Type B pancreatic cell (in vitro differentiated cells): ENCODE measurements around the gene ABTB2. TPM values are rescaled to one million over a fixed set of nuclear protein-coding genes. Genes with fewer than 3 reads are reported as not detected.
A peak's percentile ranks its signal among the peaks of the same experiment; 100 is the strongest.

Experiments
- DNase-seq: peaks from one replicate; pipeline ENCODE4 v3.0.0; 2021; ENCODE audit warnings: mixed read lengths; ENCODE audit not compliant: unreplicated experiment; ENCODE audit errors: extremely low spot score
- H3K27ac Mint-ChIP-seq: 2 replicates; pipeline ENCODE4 v1.8.0; 2021; ENCODE audit warnings: mild to moderate bottlenecking, mixed read lengths
- H3K27me3 Mint-ChIP-seq: 2 replicates; pipeline ENCODE4 v1.8.0; 2021; ENCODE audit warnings: mixed read lengths
- H3K36me3 Mint-ChIP-seq: 2 replicates; pipeline ENCODE4 v1.8.0; 2021; ENCODE audit warnings: mixed read lengths
- H3K4me1 Mint-ChIP-seq: one replicate; pipeline ENCODE4 v1.8.0; 2021; ENCODE audit warnings: mixed read lengths; ENCODE audit not compliant: unreplicated experiment
- H3K4me3 Mint-ChIP-seq: 2 replicates; pipeline ENCODE4 v1.8.0; 2021; ENCODE audit warnings: mild to moderate bottlenecking, mixed read lengths
- H3K9me3 Mint-ChIP-seq: 2 replicates; pipeline ENCODE4 v1.8.0; 2021; ENCODE audit warnings: mixed read lengths
- total RNA-seq: library from RNA; stranded (reverse); gene quantifications from 2 replicates; pipeline ENCODE4 v1.2.1, GENCODE V29; 2021; ENCODE audit warnings: low replicate concordance
- TF ChIP-seq, protein P1 (sequence below): fragments of 200-600 bp; sonication (generic); conservative IDR thresholded peaks from 2 replicates; pipeline ENCODE4 v1.5.0; 2021; ENCODE audit warnings: antibody characterized with exemption, mild to moderate bottlenecking

Gene ABTB2
- total RNA-seq, 1 donor from 2014 or later = 13.5 TPM

DNA sequence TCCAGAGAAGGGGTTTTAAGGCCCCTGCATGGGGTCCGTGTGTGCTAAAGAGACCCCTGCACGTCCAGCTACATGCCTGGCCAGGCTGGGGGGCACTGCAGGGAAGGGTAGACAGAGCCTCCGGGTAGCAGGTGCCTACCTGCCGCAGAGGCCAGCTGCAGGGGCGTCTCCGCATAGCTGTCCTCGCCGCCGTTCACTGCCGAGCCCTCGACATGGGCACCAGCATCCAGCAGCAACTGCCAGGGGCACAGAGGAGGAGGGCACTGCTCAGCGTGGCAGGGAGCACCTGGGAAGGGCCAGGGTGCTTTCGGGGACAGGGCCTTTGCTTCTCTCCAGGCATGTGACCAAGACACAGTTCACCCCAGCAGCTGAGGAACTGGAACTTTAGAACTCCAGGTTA lies 192.7 kb downstream of the ABTB2 start:
- H3K9me3 Mint-ChIP-seq = no peaks in the 10 kb centered on the region
- DNase-seq = no peak
- H3K27ac Mint-ChIP-seq = no peak overlapping the region
- peaks cover 12% of the 10 kb centered on the region for H3K36me3 Mint-ChIP-seq
- TF ChIP-seq, protein P1, sequence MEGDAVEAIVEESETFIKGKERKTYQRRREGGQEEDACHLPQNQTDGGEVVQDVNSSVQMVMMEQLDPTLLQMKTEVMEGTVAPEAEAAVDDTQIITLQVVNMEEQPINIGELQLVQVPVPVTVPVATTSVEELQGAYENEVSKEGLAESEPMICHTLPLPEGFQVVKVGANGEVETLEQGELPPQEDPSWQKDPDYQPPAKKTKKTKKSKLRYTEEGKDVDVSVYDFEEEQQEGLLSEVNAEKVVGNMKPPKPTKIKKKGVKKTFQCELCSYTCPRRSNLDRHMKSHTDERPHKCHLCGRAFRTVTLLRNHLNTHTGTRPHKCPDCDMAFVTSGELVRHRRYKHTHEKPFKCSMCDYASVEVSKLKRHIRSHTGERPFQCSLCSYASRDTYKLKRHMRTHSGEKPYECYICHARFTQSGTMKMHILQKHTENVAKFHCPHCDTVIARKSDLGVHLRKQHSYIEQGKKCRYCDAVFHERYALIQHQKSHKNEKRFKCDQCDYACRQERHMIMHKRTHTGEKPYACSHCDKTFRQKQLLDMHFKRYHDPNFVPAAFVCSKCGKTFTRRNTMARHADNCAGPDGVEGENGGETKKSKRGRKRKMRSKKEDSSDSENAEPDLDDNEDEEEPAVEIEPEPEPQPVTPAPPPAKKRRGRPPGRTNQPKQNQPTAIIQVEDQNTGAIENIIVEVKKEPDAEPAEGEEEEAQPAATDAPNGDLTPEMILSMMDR = no peak
- peaks cover 19% of the 10 kb centered on the region for H3K4me1 Mint-ChIP-seq
- no peaks in the 10 kb centered on the region for H3K27me3 Mint-ChIP-seq
- no peak overlapping the region for H3K4me3 Mint-ChIP-seq

DNA sequence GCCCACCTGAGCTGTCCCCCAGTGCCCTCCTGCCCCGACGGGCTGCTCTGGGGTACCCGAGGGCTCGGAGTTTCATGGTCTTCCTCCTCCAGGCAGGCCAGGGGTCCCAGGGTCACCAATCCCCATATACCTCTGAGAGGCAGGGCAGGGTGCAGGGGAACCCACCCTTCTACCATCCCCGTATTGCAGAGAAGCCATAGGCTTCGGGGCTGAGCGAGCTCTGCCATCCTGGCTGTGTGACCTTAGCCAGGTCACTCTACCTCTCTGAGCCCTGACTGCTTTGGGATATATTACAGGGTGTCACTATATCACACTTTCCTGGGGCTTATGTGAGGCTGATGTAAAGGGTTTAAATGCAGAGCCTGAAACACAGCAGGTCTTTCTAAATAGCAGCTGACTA lies 195.0 kb downstream of the ABTB2 start:
- Mint-ChIP-seq H3K36me3 (peaks cover 17% of the 10 kb centered on the region), H3K4me3 (no peak overlapping the region), H3K4me1 (no peaks in the 10 kb centered on the region), H3K27me3 (no peaks in the 10 kb centered on the region), H3K9me3 (no peaks in the 10 kb centered on the region), H3K27ac (no peak overlapping the region)
- TF ChIP-seq, protein P1 = no peak
- DNase-seq = no peak

DNA sequence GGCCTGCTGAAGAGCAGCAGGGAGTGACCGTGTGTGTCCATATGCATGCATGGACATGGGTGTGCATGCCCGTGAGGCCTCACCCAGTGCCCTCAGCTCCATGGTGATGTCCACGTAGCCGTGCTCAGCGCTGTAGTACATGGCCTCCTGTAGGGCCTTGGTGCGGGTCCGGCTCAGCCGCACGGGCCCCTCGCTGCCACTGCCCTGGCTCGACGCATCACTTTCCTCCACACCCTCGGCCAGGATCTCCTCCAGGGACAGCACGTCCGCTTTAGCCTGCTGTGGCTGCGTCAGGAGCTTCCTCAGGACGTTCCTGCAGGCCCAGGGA lies 195.4 kb downstream of the ABTB2 start:
- Mint-ChIP-seq H3K4me3 (no peak overlapping the region), H3K27ac (no peak overlapping the region), H3K36me3 (peaks cover 16% of the 10 kb centered on the region), H3K27me3 (no peaks in the 10 kb centered on the region), H3K4me1 (no peaks in the 10 kb centered on the region), H3K9me3 (no peaks in the 10 kb centered on the region)
- TF ChIP-seq, protein P1 = no peak
- DNase-seq = no peak

DNA sequence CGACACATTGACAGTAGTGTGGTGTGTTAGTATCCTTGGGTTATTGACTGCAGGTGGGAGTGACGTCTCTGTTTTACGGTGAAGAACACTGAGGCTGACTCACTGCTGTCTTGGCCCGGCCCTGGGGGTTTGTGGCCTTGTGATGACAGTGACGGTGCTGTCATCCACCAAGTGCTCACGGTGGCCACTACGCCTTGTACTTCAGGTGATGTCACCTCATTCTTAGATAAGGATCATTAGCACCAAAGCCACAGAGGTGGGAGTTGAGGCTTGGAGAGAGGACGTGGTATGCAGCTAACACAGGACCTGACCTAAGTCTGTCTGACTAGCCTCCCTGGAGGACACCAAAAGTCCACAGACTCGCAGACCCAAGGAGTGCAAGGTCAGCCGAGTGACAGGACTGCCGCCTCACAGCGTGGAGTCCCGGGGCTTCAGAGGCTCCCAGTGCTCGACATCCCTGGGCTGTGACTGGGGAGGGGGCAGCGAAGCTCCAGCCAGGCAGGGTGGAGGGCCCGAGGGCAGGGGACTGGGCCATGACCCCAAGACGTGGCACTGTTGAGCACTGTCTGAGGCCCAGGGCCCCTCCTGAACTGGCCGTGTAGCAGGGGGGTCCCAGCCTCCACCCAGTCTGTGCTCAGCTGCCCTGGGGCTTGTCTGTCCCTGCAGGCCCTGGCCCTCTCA lies 195.9 kb downstream of the ABTB2 start:
- Mint-ChIP-seq H3K27ac (peak overlapping the region; percentile 58), H3K36me3 (peaks cover 11% of the 10 kb centered on the region), H3K4me1 (no peaks in the 10 kb centered on the region), H3K27me3 (no peaks in the 10 kb centered on the region), H3K9me3 (no peaks in the 10 kb centered on the region), H3K4me3 (no peak overlapping the region)
- TF ChIP-seq, protein P1 = no peak
- DNase-seq = no peak

DNA sequence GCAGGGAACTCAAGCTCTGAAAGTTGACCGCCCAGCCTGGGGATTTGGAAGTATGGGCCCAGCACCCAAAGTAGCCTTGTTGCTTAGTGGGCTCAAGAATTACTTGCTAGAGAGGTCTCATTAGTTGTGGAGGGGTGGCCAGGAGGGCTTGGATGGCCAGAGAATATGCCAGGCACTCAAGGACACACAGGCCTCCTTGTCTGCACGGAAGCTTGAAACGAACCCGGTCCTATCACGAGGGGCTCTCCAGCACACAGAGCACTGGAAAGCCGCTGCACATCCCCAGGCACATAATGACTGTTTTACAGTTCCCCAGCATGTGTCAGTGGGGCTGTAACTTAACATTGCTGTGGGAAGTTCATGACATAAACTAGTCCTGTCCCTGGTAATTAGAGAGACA lies 196.4 kb downstream of the ABTB2 start:
- H3K4me3 Mint-ChIP-seq = no peak overlapping the region
- no peaks in the 10 kb centered on the region for H3K4me1 Mint-ChIP-seq
- H3K27ac Mint-ChIP-seq = no peak overlapping the region
- peaks cover 6% of the 10 kb centered on the region for H3K36me3 Mint-ChIP-seq
- TF ChIP-seq, protein P1 = no peak
- no peak for DNase-seq
- H3K27me3 Mint-ChIP-seq = no peaks in the 10 kb centered on the region
- no peaks in the 10 kb centered on the region for H3K9me3 Mint-ChIP-seq

DNA sequence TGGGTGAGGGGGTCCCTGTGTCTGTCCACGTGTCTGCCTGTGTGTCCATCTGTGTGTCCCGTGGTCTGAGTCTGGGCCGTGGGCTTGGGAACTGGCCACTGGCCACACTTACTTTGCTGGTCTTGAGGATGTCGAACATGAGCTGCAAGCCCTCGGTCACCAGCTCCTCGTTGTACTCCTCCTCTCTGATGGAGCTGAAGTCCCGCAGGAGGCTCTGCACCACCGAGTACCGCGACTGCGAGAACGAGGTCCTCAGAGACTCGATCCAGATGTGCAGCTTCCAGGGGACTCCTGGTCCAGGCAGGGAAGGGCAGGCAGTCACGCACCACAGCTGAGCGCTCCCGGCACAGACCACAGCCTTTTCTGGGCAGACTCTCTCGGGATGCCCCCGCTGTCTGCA lies 197.0 kb downstream of the ABTB2 start:
- H3K27ac Mint-ChIP-seq = no peak overlapping the region
- H3K4me3 Mint-ChIP-seq = no peak overlapping the region
- TF ChIP-seq, protein P1 = no peak
- no peak for DNase-seq
- peaks cover 6% of the 10 kb centered on the region for H3K36me3 Mint-ChIP-seq
- H3K4me1 Mint-ChIP-seq = no peaks in the 10 kb centered on the region
- no peaks in the 10 kb centered on the region for H3K9me3 Mint-ChIP-seq
- no peaks in the 10 kb centered on the region for H3K27me3 Mint-ChIP-seq
